H1 (cell line): ENCODE results near the gene TMEM165. TPM values are rescaled to one million over a fixed set of nuclear protein-coding genes. Genes with fewer than 3 reads are reported as not detected.

Source experiments
- CTCF ChIA-PET: fragments of 300-600 bp; sonication (Branson Sonifier 250); formaldehyde crosslinking; loops from one replicate; lab custom pipeline; 2021; ENCODE audit not compliant: partially characterized antibody; lab: Charles Lee
- POLR2A ChIA-PET: fragments of 300-600 bp; sonication (Branson Sonifier 250); formaldehyde crosslinking; loops from one replicate; lab custom pipeline; 2021; ENCODE audit warnings: inconsistent platforms; ENCODE audit not compliant: partially characterized antibody; lab: Charles Lee
- DNase-seq, 2 experiments: peaks; one replicate each; pipeline versions ENCODE4 v3.0.0 to v3.0.0-alpha.2; 2010 to 2022; ENCODE audit warnings: low spot score in 2 of 2, low read depth in 1 of 2, mixed read lengths in 1 of 2
- FAIRE-seq: peaks from 2 replicates; lab custom pipeline; 2011; peaks lifted over from hg19 to GRCh38; lab: Jason Lieb, UNC
- H2AFZ ChIP-seq: 2 replicates; pipeline ENCODE4 v1.8.1; 2012; ENCODE audit warnings: low read length, inconsistent platforms
- H2AK5ac ChIP-seq: 2 replicates; pipeline ENCODE4 v1.6.1; 2013; ENCODE audit warnings: low read depth, low read length
- H2BK120ac ChIP-seq: replicated peaks from 2 replicates; pipeline ENCODE3; 2013; ENCODE audit warnings: low read depth, low read length, inconsistent platforms
- H2BK12ac ChIP-seq: 2 replicates; pipeline ENCODE4 v1.6.1; 2013; ENCODE audit warnings: low read depth, low read length
- H2BK15ac ChIP-seq: 2 replicates; pipeline ENCODE4 v1.6.1; 2013; ENCODE audit warnings: low read length
- H2BK20ac ChIP-seq: 2 replicates; pipeline ENCODE4 v1.6.1; 2013; ENCODE audit warnings: low read length
- H2BK5ac ChIP-seq: 2 replicates; pipeline ENCODE4 v1.6.1; 2013; ENCODE audit warnings: low read depth, low read length
- H3K14ac ChIP-seq: 2 replicates; pipeline ENCODE4 v1.6.1; 2013; ENCODE audit warnings: inconsistent platforms; ENCODE audit not compliant: insufficient read length
- H3K18ac ChIP-seq: 2 replicates; pipeline ENCODE4 v1.6.1; 2013; ENCODE audit warnings: low read length; ENCODE audit errors: extremely low read depth
- H3K23ac ChIP-seq: 2 replicates; pipeline ENCODE4 v1.6.1; 2013; ENCODE audit warnings: inconsistent platforms; ENCODE audit not compliant: insufficient read length
- H3K23me2 ChIP-seq: 2 replicates; pipeline ENCODE4 v1.6.1; 2013; ENCODE audit warnings: low read depth, low read length
- H3K27ac ChIP-seq: 2 replicates; pipeline ENCODE4 v1.6.1; 2011; ENCODE audit warnings: low read depth, low read length, inconsistent platforms
- H3K27me3 ChIP-seq, 4 experiments: replicated peaks in 1 of 4; 1 replicate in 1 of 4; 2 replicates in 3 of 4; pipeline versions ENCODE4 v1.6.1 to v1.8.1; 2011 to 2013; ENCODE audit warnings: low read length in 3 of 4, mild to moderate bottlenecking in 3 of 4, inconsistent platforms in 2 of 4, mixed read lengths in 2 of 4, moderate library complexity in 1 of 4; ENCODE audit not compliant: control insufficient read depth in 3 of 4, insufficient read depth in 3 of 4; ENCODE audit errors: extremely low read depth in 1 of 4
- H3K36me3 ChIP-seq, 4 experiments: 2 replicates each; pipeline versions ENCODE4 v1.6.1 to v1.8.1; 2011 to 2013; ENCODE audit warnings: mild to moderate bottlenecking in 4 of 4, low read length in 3 of 4, moderate library complexity in 2 of 4, control low read depth in 1 of 4, inconsistent platforms in 1 of 4; ENCODE audit not compliant: insufficient read depth in 4 of 4, control insufficient read depth in 2 of 4
- H3K4ac ChIP-seq: replicated peaks from 2 replicates; pipeline ENCODE3; 2013; ENCODE audit warnings: low read length, low read depth, mixed read lengths, inconsistent platforms; ENCODE audit not compliant: insufficient read length
- H3K4me1 ChIP-seq, 4 experiments: replicated peaks in 1 of 4; 1 replicate in 1 of 4; 2 replicates in 3 of 4; pipeline versions ENCODE4 v1.6.1 to v1.8.1; 2011 to 2013; ENCODE audit warnings: low read length in 3 of 4, inconsistent platforms in 2 of 4, mixed read lengths in 1 of 4; ENCODE audit not compliant: insufficient read depth in 4 of 4, control insufficient read depth in 3 of 4
- H3K4me2 ChIP-seq, 2 experiments: 2 replicates each; pipeline versions ENCODE4 v1.6.1 to v1.8.1; 2011 to 2013; ENCODE audit warnings: low read depth in 2 of 2, low read length in 2 of 2, control low read depth in 1 of 2, inconsistent platforms in 1 of 2, mild to moderate bottlenecking in 1 of 2; ENCODE audit not compliant: insufficient read depth in 1 of 2
- H3K4me3 ChIP-seq, 4 experiments: fragments of 200-600, 300-600 bp in 1 of 4; sonication (generic), shearing (Covaris generic), sonication (Bioruptor Twin) in 1 of 4; 2 replicates each; pipeline versions ENCODE4 v1.5.1 to v1.8.1; 2011 to 2016; ENCODE audit warnings: low read length in 4 of 4, low read depth in 3 of 4, control low read depth in 2 of 4, inconsistent platforms in 2 of 4, mild to moderate bottlenecking in 2 of 4, mixed read lengths in 1 of 4, moderate library complexity in 1 of 4; ENCODE audit not compliant: insufficient read depth in 2 of 4; ENCODE audit errors: extremely low read depth in 1 of 4
- H3K56ac ChIP-seq: replicated peaks from 2 replicates; pipeline ENCODE3; 2013; ENCODE audit warnings: low read depth, mild to moderate bottlenecking, mixed read lengths, low read length, inconsistent platforms; ENCODE audit not compliant: insufficient read length
- H3K79me1 ChIP-seq: 2 replicates; pipeline ENCODE4 v1.6.1; 2013; ENCODE audit warnings: low read depth, low read length, control low read depth
- H3K79me2 ChIP-seq, 2 experiments: 2 replicates each; pipeline versions ENCODE4 v1.6.1 to v1.8.1; 2012 to 2013; ENCODE audit warnings: low read length in 2 of 2, mild to moderate bottlenecking in 2 of 2, inconsistent platforms in 1 of 2; ENCODE audit not compliant: insufficient read depth in 2 of 2, control insufficient read depth in 1 of 2
- H3K9ac ChIP-seq, 4 experiments: replicated peaks in 1 of 4; 1 replicate in 1 of 4; 2 replicates in 3 of 4; pipeline versions ENCODE4 v1.6.1 to v1.8.1; 2011 to 2013; ENCODE audit warnings: low read depth in 3 of 4, low read length in 3 of 4, control low read depth in 2 of 4, mild to moderate bottlenecking in 2 of 4, moderate library complexity in 2 of 4, inconsistent platforms in 1 of 4; ENCODE audit errors: extremely low read depth in 1 of 4
- H3K9me3 ChIP-seq, 2 experiments: 2 replicates each; pipeline versions ENCODE4 v1.6.1 to v1.8.1; 2012 to 2013; ENCODE audit warnings: mild to moderate bottlenecking in 2 of 2, moderate library complexity in 2 of 2, control low read depth in 1 of 2, inconsistent platforms in 1 of 2, low read depth in 1 of 2, low read length in 1 of 2, mixed read lengths in 1 of 2; ENCODE audit not compliant: insufficient read depth in 2 of 2
- H4K20me1 ChIP-seq, 2 experiments: replicated peaks in 1 of 2; 2 replicates each; pipeline versions ENCODE3 to v1.8.1; 2011 to 2013; ENCODE audit warnings: inconsistent platforms in 2 of 2, low read length in 2 of 2, mild to moderate bottlenecking in 1 of 2; ENCODE audit not compliant: insufficient read depth in 2 of 2, control insufficient read depth in 1 of 2
- H4K5ac ChIP-seq: 2 replicates; pipeline ENCODE4 v1.6.1; 2013; ENCODE audit warnings: low read length, low read depth, mixed read lengths, inconsistent platforms; ENCODE audit not compliant: insufficient read length
- H4K8ac ChIP-seq: 2 replicates; pipeline ENCODE4 v1.8.0; 2013; ENCODE audit warnings: mild to moderate bottlenecking, moderate library complexity, low read length, inconsistent platforms; ENCODE audit not compliant: insufficient read depth; ENCODE audit errors: extremely low read depth
- H4K91ac ChIP-seq: replicated peaks from 2 replicates; pipeline ENCODE3; 2013; ENCODE audit warnings: low read length, mixed read lengths, inconsistent platforms; ENCODE audit not compliant: insufficient read length
- CHD2 ChIP-seq: IDR thresholded peaks from 2 replicates; pipeline ENCODE4 v1.6.1; 2012; ENCODE audit warnings: low read length, improper control_type of control experiment
- EZH2 ChIP-seq: fragments of 200-600 bp; sonication (generic); IDR thresholded peaks from 2 replicates; pipeline ENCODE4 v1.7.1; 2012; ENCODE audit warnings: low read depth, mild to moderate bottlenecking, moderate library complexity, low read length, inconsistent platforms; ENCODE audit not compliant: severe bottlenecking
- JUN ChIP-seq: IDR thresholded peaks from 2 replicates; pipeline ENCODE4 v1.6.1; 2011; ENCODE audit warnings: low read depth, mild to moderate bottlenecking, improper control_type of control experiment, low read length
- PHF8 ChIP-seq: fragments of 200-600 bp; sonication (generic); conservative IDR thresholded peaks from 2 replicates; pipeline ENCODE4 v1.7.1; 2012; ENCODE audit warnings: low read depth, mild to moderate bottlenecking, inconsistent platforms, low read length, moderate library complexity
- RBBP5 ChIP-seq: IDR thresholded peaks from 2 replicates; pipeline ENCODE4 v1.7.1; 2012; ENCODE audit warnings: low read depth, mild to moderate bottlenecking, inconsistent platforms, low read length, moderate library complexity, borderline replicate concordance
- SAP30 ChIP-seq: fragments of 300-600 bp; sonication (generic); IDR thresholded peaks from 2 replicates; pipeline ENCODE4 v1.7.1; 2012; ENCODE audit warnings: low read length, moderate library complexity, mild to moderate bottlenecking, inconsistent platforms; ENCODE audit not compliant: insufficient read depth, insufficient replicate concordance
- TCF12 ChIP-seq: IDR thresholded peaks from 2 replicates; pipeline ENCODE4 v1.6.1; 2011; ENCODE audit warnings: low read depth, mild to moderate bottlenecking, low read length
- WGBS, 2 experiments: shearing (Covaris generic) in 1 of 2; methylation state at CpG; one replicate each; pipeline versions ENCODE4 v1.1.6 to v1.1.7; 2013 to 2015; ENCODE audit warnings: low lambda C conversion rate in 2 of 2, mixed read lengths in 2 of 2, inconsistent platforms in 1 of 2, low coverage in 1 of 2, missing lambda C conversion rate in 1 of 2; ENCODE audit not compliant: insufficient replicate concordance in 2 of 2, insufficient coverage in 1 of 2, insufficient read length in 1 of 2; ENCODE audit errors: extremely low coverage in 1 of 2, missing lambda C conversion rate in 1 of 2; 5-methylcytosine and 5-hydroxymethylcytosine counted together
- polyA plus RNA-seq, 7 experiments: library from polyadenylated mRNA; depleted of rRNA in 3 of 7; stranded (reverse) in 5 of 7; unstranded in 2 of 7; fragments of >200 nt in 5 of 7; fragments of 200-250 nt in 2 of 7; gene quantifications; 1 replicate in 5 of 7; 2 replicates in 1 of 7; 4 replicates in 1 of 7; pipeline versions ENCODE4 v1.2.1 to v1.2.3, GENCODE V29; 2011 to 2013; ENCODE audit warnings: missing spikeins in 2 of 7, mixed read lengths in 2 of 7
- total RNA-seq: library from RNA; stranded (reverse); fragmentation: NEBNext Ultra II Directional; extraction: Animal tissue kit (Norgen Biotek cat#: 25700); gene quantifications from 2 replicates; pipeline ENCODE4 v1.2.1, GENCODE V29; 2021

Gene TMEM165
- total and polyA plus RNA-seq, 2 of the 8 experiments (the other 6 are each of a cell fraction or from before 2014, with no cell fraction given): 85.5 to 125 TPM

DNA sequence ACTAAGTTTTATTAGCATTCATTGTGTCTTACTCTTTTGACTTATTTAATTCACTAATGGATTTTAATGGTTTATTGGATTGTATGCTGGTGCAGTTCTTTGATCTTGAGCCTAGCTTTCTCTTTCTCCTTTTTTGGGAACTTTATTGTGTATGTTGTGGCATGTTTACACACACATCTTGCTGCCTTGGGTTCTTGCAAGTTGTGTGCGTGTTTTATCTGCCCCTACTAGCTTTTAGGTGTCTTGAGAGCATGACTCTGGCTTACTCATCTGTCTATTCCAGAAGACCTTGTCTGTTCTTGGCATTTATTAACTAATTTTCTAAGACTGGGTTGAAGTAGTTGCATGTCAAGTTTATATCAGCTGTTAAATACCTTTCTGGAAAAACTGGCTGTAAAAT lies 2.7 kb downstream of the TMEM165 start:
- Histone ChIP-seq H3K23me2 (peaks cover 18% of the 10 kb centered on the region), H2BK20ac (no peak overlapping the region), H4K20me1 (peaks cover 12 to 15% of the 10 kb centered on the region in 2 experiments), H2AK5ac (no peak overlapping the region), H3K9me3 (no peaks in the 10 kb centered on the region), H3K4me2 (peak overlapping the region; percentile 81 to 97), H2BK12ac (no peak overlapping the region), H3K4me1 (peaks cover 0 to 6% (median under 1%) of the 10 kb centered on the region in 4 experiments; a peak in 2 of 7 replicates), H2AFZ (no peak overlapping the region), H4K91ac (no peak overlapping the region), H3K14ac (no peak overlapping the region), H3K56ac (no peak overlapping the region), H3K79me2 (peaks cover 33 to 65% of the 10 kb centered on the region in 2 experiments), H2BK5ac (no peak overlapping the region), H3K23ac (no peak overlapping the region), H3K9ac (peak overlapping the region in 2 of 4 experiments; percentile 51 to 53; a peak in 2 of 7 replicates), H3K27ac (no peak overlapping the region), H3K36me3 (peaks cover 0 to 27% (median 1%) of the 10 kb centered on the region in 4 experiments; a peak in 3 of 8 replicates), H4K8ac (no peak overlapping the region)
- no peak for FAIRE-seq
- WGBS, 2 experiments: 81% methylated on average over 1 of the region's 1 CpG; no CpG with 5 or more reads in 1 of the 2 experiments
- TF ChIP-seq SAP30 (no peak), PHF8 (no peak), TCF12 (no peak), JUN (no peak), EZH2 (no peak), CHD2 (no peak), RBBP5 (no peak)
- TF ChIP-seq, all 59 proteins: peak for 0
- H3K4me3 ChIP-seq: peak overlapping the region in 3 of 4 experiments; percentile 74 to 80 (median 78); a peak in 5 of 8 replicates
- no peak overlapping the region for H2BK15ac ChIP-seq
- DNase-seq: no peak
- ChIA-PET CTCF (interaction anchor here (1.1 kb wide), 1 partner anchor 87 kb away, joined by 3 read pairs; no protein-coding TSS in a partner anchor), POLR2A (interaction anchor here (0.6 to 1.6 kb wide), 3 partner anchors 8 to 52 kb away, joined by 3 to 6 read pairs (median 3); no protein-coding TSS in a partner anchor)
- no peak overlapping the region for H3K18ac ChIP-seq
- peaks cover 4% of the 10 kb centered on the region for H3K79me1 ChIP-seq
- H3K4ac ChIP-seq: no peak overlapping the region
- H4K5ac ChIP-seq: no peak overlapping the region
- no peak overlapping the region for H2BK120ac ChIP-seq
- H3K27me3 ChIP-seq: no peaks in the 10 kb centered on the region
